Fibroblast of lung (primary cell): ENCODE data around the gene P4HTM.

Source experiments
- CTCF ChIP-seq, 2 donors: IDR thresholded peaks in 1 of 2; conservative IDR thresholded peaks in 1 of 2; 1 replicate in 1 of 2; 2 replicates in 1 of 2; pipeline ENCODE4 v1.5.1; 2011 to 2012; ENCODE audit warnings: low read length in 2 of 2, control low read depth in 1 of 2, inconsistent platforms in 1 of 2, low read depth in 1 of 2, mild to moderate bottlenecking in 1 of 2
- EZH2 ChIP-seq: IDR thresholded peaks from 2 replicates; pipeline ENCODE4 v1.5.1; 2012; ENCODE audit warnings: low read length, control low read depth, mild to moderate bottlenecking; ENCODE audit errors: missing control alignments

GRCh38 chr3:48945432-48945831 is 44.6 kb upstream of the P4HTM start:
- no peak for TF ChIP-seq EZH2
- TF ChIP-seq CTCF (conservative IDR thresholded peaks at IDR 0.05 in 1 of 2, IDR thresholded peaks at IDR 0.05 in 1 of 2; ENCODE audit: low read depth in 1 of 2, low read length in 2 of 2) = no peak
